ENCODE results near the gene FRMD3. TPM values are rescaled to one million over a fixed set of nuclear protein-coding genes. Genes with fewer than 3 reads are reported as not detected.

The FRMD3 gene
- total and polyA plus RNA-seq, 2 donors (not counting 3 experiments of a cell fraction or from before 2014, with no cell fraction given) = 3.0 to 6.1 TPM

- Histone ChIP-seq H3K27me3 (ENCODE audit: control insufficient read depth in 2 of 2, insufficient read depth in 2 of 2, low read length in 2 of 2) (peaks cover 0 to 2% of the 10 kb centered on the region in 2 experiments), H3K4me3 (replicated peaks in 1 of 3; ENCODE audit: insufficient read depth in 1 of 3, low read depth in 1 of 3, low read length in 3 of 3) (no peak overlapping the region), H4K20me1 (replicated peaks; ENCODE audit: control insufficient read depth, extremely low read depth, insufficient read depth, low read length) (no peaks in the 10 kb centered on the region), H3K9me3 (replicated peaks; ENCODE audit: control insufficient read depth, insufficient read depth, low read length) (no peaks in the 10 kb centered on the region), H3K4me1 (ENCODE audit: control insufficient read depth, extremely low read depth, insufficient read depth, low read length) (no peaks in the 10 kb centered on the region), H3K4me2 (ENCODE audit: insufficient read depth, low read length) (no peak overlapping the region), H3K9me1 (replicated peaks; ENCODE audit: control insufficient read depth, extremely low read depth, insufficient read depth, low read length) (no peaks in the 10 kb centered on the region), H3K27ac (ENCODE audit: insufficient read depth, low read depth, low read length) (no peak overlapping the region), H2AFZ (ENCODE audit: low read depth, low read length) (no peak overlapping the region), H3K36me3 (ENCODE audit: control insufficient read depth in 2 of 2, extremely low read depth in 1 of 2, insufficient read depth in 2 of 2, low read length in 2 of 2) (no peaks in the 10 kb centered on the region), H3K9ac (replicated peaks; ENCODE audit: extremely low read depth, insufficient read depth, low read length) (no peak overlapping the region), H3K79me2 (ENCODE audit: control insufficient read depth, insufficient read depth, low read length) (no peaks in the 10 kb centered on the region)
- FAIRE-seq = no peak
- no TSS peak for BruUV-seq (replicated peaks)
- intact Hi-C loops (cut with micrococcal nuclease) = no loop called here
- POLR2A ChIA-PET = no interaction called here
- no peak for TF ChIP-seq JUN (IDR thresholded peaks at IDR 0.05; ENCODE audit: borderline replicate concordance, insufficient read depth, insufficient read length, low read depth)
- TF ChIP-seq EZH2 (IDR thresholded peaks at IDR 0.05; ENCODE audit: borderline replicate concordance, low read depth, low read length, severe bottlenecking) = no peak
- no peak for TF ChIP-seq MYC (IDR thresholded peaks at IDR 0.05; ENCODE audit: low read depth, low read length)
- no peak for TF ChIP-seq POLR2A (IDR thresholded peaks at IDR 0.05; ENCODE audit: low read depth, low read length)
- TF ChIP-seq GATA2 (IDR thresholded peaks at IDR 0.05; ENCODE audit: insufficient read depth, insufficient read length, low read depth, low read length) = no peak
- TF ChIP-seq CTCF (IDR thresholded peaks at IDR 0.05; ENCODE audit: extremely low read depth in 1 of 2, insufficient read depth in 1 of 2, low read depth in 1 of 2, low read length in 2 of 2) = no peak
- no peak for TF ChIP-seq MAX (IDR thresholded peaks at IDR 0.05; ENCODE audit: insufficient read depth, insufficient read length)
- no peak for TF ChIP-seq POLR2AphosphoS5 (IDR thresholded peaks at IDR 0.05; ENCODE audit: insufficient read depth, low read depth, low read length)
- no peak for TF ChIP-seq FOS (IDR thresholded peaks at IDR 0.05; ENCODE audit: borderline replicate concordance, insufficient read depth, low read length)
- CTCF ChIA-PET = no interaction called here
- dilution Hi-C loops (cut with MboI; ENCODE audit: extremely low pct_ligation_motif_present, low sequenced_read_pairs) = no loop called here
- no peak for DNase-seq (ENCODE audit: low read depth, low spot score)
These were observed 17.2 kb downstream of the FRMD3 start for GRCh38 chr9:83521011-83521410.

All from endothelial cell of umbilical vein (primary cell).